Calu3 (cell line): ENCODE data around the gene MCTP2. TPM values are rescaled to one million over a fixed set of nuclear protein-coding genes. Genes with fewer than 3 reads are reported as not detected.
A peak's percentile ranks its signal among the peaks of the same experiment; 100 is the strongest.

Experiments used
- BruUV-seq: library from RNA; stranded (reverse); fragments of 400-500 nt; replicated peaks from 2 replicates; lab custom pipeline; 2021; lab: Mats Ljungman, UMichigan
- CTCF ChIA-PET: fragments of 300-600 bp; sonication (Branson Sonifier 250); formaldehyde crosslinking; loops from one replicate; lab custom pipeline; 2022; ENCODE audit warnings: antibody characterized with exemption; lab: Charles Lee
- DNase-seq: peaks from one replicate; pipeline ENCODE4 v3.0.0; 2022
- H3K27ac Mint-ChIP-seq: one replicate; pipeline ENCODE4 v1.8.0; 2022; ENCODE audit warnings: mixed read lengths; ENCODE audit not compliant: unreplicated experiment
- H3K27me3 Mint-ChIP-seq: one replicate; pipeline ENCODE4 v1.8.0; 2022; ENCODE audit warnings: mixed read lengths; ENCODE audit not compliant: unreplicated experiment
- H3K36me3 Mint-ChIP-seq: one replicate; pipeline ENCODE4 v1.8.0; 2022; ENCODE audit warnings: mild to moderate bottlenecking, moderate library complexity, mixed read lengths; ENCODE audit not compliant: insufficient read depth, unreplicated experiment
- H3K4me1 Mint-ChIP-seq: one replicate; pipeline ENCODE4 v1.8.0; 2022; ENCODE audit warnings: mild to moderate bottlenecking, low read depth, mixed read lengths; ENCODE audit not compliant: unreplicated experiment
- H3K4me3 Mint-ChIP-seq: one replicate; pipeline ENCODE4 v1.8.0; 2022; ENCODE audit warnings: mild to moderate bottlenecking, low read depth, moderate library complexity, mixed read lengths; ENCODE audit not compliant: unreplicated experiment
- H3K9me3 Mint-ChIP-seq: one replicate; pipeline ENCODE4 v1.8.0; 2022; ENCODE audit warnings: low read depth, mixed read lengths; ENCODE audit not compliant: unreplicated experiment
- intact Hi-C: fragments of 100-400 bp; cut with micrococcal nuclease; formaldehyde crosslinking; loops from one replicate; pipeline ENCODE4 v1.10.0; 2022; ENCODE audit not compliant: unreplicated experiment
- total RNA-seq: library from RNA; stranded (reverse); gene quantifications from 2 replicates; pipeline ENCODE4 v1.2.3, GENCODE V29; 2022
- TF ChIP-seq, protein P1 (sequence below): fragments of 200-600 bp; IDR thresholded peaks from one replicate; pipeline ENCODE4 v1.8.0; 2022; ENCODE audit warnings: antibody characterized with exemption; ENCODE audit not compliant: unreplicated experiment

The MCTP2 gene
- total RNA-seq, 1 experiment from 2014 or later, result 30.1 TPM

DNA sequence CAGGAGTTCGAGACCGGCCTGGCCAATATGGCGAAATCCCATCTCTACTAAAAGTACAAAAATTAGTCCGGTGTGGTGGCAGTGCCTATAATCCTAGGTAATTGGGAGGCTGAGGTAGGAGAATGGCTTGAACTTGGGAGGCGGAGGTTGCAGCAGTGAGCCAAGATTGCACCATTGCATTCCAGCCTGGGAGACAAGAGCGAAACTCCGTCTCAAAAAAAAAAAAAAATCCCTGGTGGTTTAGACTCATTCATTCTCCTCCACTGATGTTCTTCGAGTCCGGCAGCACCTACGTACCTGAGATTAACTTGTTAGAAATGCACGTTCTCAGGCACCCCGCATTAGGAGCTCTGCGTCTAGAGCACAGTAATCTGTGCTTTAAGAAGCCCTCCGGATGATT lies 3.7 kb downstream of the MCTP2 start:
- peaks cover 61% of the 10 kb centered on the region for H3K4me1 Mint-ChIP-seq
- no TSS peak for BruUV-seq

DNA sequence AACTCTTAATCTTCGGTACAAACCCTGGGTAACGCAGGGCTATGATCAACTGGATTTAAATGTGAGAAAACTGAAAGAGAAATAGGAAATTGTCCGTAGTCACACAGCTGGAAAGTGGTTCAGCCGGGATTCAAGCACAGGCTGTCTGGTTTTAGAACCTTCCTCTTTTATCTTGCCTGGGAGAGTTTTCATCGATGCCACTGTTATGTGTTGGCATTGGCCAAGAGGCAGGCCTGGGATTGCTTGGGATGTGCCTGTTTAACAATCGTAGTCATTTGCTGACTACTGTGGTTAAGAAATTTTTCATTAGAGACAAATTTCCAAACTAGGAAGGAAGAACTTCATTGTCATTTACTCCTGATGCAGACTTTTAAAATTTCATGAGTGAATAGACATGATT lies 4.3 kb downstream of the MCTP2 start:
- no peaks in the 10 kb centered on the region for H3K27me3 Mint-ChIP-seq
- intact Hi-C loops, result no loop called here
- no peak overlapping the region for H3K27ac Mint-ChIP-seq
- no TSS peak for BruUV-seq
- TF ChIP-seq, protein P1, sequence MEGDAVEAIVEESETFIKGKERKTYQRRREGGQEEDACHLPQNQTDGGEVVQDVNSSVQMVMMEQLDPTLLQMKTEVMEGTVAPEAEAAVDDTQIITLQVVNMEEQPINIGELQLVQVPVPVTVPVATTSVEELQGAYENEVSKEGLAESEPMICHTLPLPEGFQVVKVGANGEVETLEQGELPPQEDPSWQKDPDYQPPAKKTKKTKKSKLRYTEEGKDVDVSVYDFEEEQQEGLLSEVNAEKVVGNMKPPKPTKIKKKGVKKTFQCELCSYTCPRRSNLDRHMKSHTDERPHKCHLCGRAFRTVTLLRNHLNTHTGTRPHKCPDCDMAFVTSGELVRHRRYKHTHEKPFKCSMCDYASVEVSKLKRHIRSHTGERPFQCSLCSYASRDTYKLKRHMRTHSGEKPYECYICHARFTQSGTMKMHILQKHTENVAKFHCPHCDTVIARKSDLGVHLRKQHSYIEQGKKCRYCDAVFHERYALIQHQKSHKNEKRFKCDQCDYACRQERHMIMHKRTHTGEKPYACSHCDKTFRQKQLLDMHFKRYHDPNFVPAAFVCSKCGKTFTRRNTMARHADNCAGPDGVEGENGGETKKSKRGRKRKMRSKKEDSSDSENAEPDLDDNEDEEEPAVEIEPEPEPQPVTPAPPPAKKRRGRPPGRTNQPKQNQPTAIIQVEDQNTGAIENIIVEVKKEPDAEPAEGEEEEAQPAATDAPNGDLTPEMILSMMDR, result no peak
- H3K9me3 Mint-ChIP-seq, result no peaks in the 10 kb centered on the region
- no peak overlapping the region for H3K4me3 Mint-ChIP-seq
- H3K36me3 Mint-ChIP-seq, result peaks cover 23% of the 10 kb centered on the region
- DNase-seq, result no peak
- CTCF ChIA-PET, result interaction anchor here (0.7 kb wide), 1 partner anchor 15 kb away, joined by 3 read pairs; no protein-coding TSS in a partner anchor
- peaks cover 61% of the 10 kb centered on the region for H3K4me1 Mint-ChIP-seq

More for the DNA sequence above, 3.7 kb downstream of the MCTP2 start:
- H3K4me3 Mint-ChIP-seq, result peak overlapping the region; percentile 77
- TF ChIP-seq, protein P1, result no peak
- peaks cover 26% of the 10 kb centered on the region for H3K36me3 Mint-ChIP-seq
- H3K27ac Mint-ChIP-seq, result no peak overlapping the region
- intact Hi-C loops, result no loop called here
- H3K27me3 Mint-ChIP-seq, result no peaks in the 10 kb centered on the region
- no peak for DNase-seq
- no peaks in the 10 kb centered on the region for H3K9me3 Mint-ChIP-seq
- CTCF ChIA-PET, result interaction anchor here (0.7 to 0.8 kb wide), 2 partner anchors 14 kb away, joined by 3 read pairs; no protein-coding TSS in a partner anchor

DNA sequence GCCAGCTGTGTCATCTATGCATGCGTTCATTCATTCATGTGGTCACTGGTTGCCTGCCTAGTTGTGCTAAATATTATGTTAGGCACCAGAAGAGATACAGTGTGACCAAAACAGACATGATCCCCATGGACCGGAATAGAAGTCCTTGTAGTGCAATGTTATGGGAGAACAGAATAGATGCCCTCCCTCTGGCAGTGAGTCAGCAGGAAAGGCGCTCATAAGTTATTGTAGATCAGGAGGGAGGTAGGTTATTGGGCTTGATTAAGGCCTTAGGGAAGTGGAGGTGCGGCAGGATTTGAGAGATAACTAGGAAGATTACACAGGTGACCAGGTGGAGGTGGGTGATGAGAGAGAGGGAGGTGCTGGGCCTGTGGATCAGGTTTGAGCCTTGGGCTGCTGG lies 5.2 kb downstream of the MCTP2 start:
- TF ChIP-seq, protein P1, result no peak
- intact Hi-C loops, result no loop called here
- CTCF ChIA-PET, result no interaction called here
- no peak for DNase-seq
- H3K9me3 Mint-ChIP-seq, result no peaks in the 10 kb centered on the region
- H3K4me1 Mint-ChIP-seq, result peaks cover 69% of the 10 kb centered on the region
- no peak overlapping the region for H3K4me3 Mint-ChIP-seq
- BruUV-seq, result no TSS peak
- H3K27ac Mint-ChIP-seq, result peak overlapping the region; percentile 35
- H3K27me3 Mint-ChIP-seq, result no peaks in the 10 kb centered on the region
- H3K36me3 Mint-ChIP-seq, result peaks cover 13% of the 10 kb centered on the region

DNA sequence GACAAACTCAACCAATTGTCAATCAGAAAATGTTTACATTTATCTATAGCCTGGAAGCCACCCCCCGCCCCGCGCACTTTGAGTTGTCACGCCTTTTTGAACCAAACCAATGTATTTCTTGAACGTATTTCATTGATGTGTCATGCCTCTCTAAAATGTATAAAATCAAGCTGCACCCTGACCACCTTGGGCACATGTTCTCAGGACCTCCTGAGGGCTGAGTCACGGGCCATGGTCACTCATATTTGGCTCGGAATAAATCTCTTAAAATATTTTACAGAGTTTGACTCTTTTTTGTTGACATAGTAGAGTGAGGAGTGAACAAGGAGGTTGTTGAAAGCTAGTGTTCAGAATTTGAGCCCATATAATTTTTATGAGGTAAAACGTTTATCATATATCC lies 6.5 kb downstream of the MCTP2 start:
- TF ChIP-seq, protein P1, result no peak
- Mint-ChIP-seq H3K27me3 (no peaks in the 10 kb centered on the region), H3K4me1 (peaks cover 69% of the 10 kb centered on the region), H3K27ac (peak overlapping the region; percentile 85), H3K36me3 (peaks cover under 1% of the 10 kb centered on the region), H3K9me3 (no peaks in the 10 kb centered on the region), H3K4me3 (peak overlapping the region; percentile 19)
- no peak for DNase-seq
- CTCF ChIA-PET, result interaction anchor here (0.7 to 1.0 kb wide), 2 partner anchors 63 to 86 kb away, joined by 3 to 4 read pairs; no protein-coding TSS in a partner anchor
- no TSS peak for BruUV-seq
- intact Hi-C loops, result loop anchor here (2.0 kb wide), 1 partner anchor 17 kb away; no protein-coding TSS in a partner anchor
